Neuronal stem cell (in vitro differentiated cells): ENCODE data around the gene REG3G.
A peak's percentile ranks its signal among the peaks of the same experiment; 100 is the strongest.

ENCODE experiments used
- DNase-seq: peaks from one replicate; pipeline ENCODE4 v3.0.0-alpha.2; 2013; ENCODE audit warnings: low spot score
- H2AFZ ChIP-seq: one replicate; pipeline ENCODE4 v1.6.1; 2013; ENCODE audit warnings: mild to moderate bottlenecking, low read length, inconsistent platforms
- H2AK5ac ChIP-seq: 2 replicates; pipeline ENCODE4 v1.6.1; 2013; ENCODE audit warnings: low read depth, mild to moderate bottlenecking, inconsistent platforms, low read length, moderate library complexity, mixed read lengths
- H2BK120ac ChIP-seq: 2 replicates; pipeline ENCODE4 v1.6.1; 2013; ENCODE audit warnings: low read depth, mild to moderate bottlenecking, inconsistent platforms, low read length, moderate library complexity, mixed read lengths
- H2BK12ac ChIP-seq: one replicate; pipeline ENCODE4 v1.6.1; 2013; ENCODE audit warnings: low read length, inconsistent platforms
- H2BK15ac ChIP-seq: 2 replicates; pipeline ENCODE4 v1.6.1; 2013; ENCODE audit warnings: mild to moderate bottlenecking, low read length, inconsistent platforms, mixed read lengths
- H2BK5ac ChIP-seq: one replicate; pipeline ENCODE4 v1.6.1; 2013; ENCODE audit warnings: inconsistent platforms, mild to moderate bottlenecking, low read length, moderate library complexity
- H3K14ac ChIP-seq: one replicate; pipeline ENCODE4 v1.6.1; 2013; ENCODE audit warnings: low read length, inconsistent platforms
- H3K18ac ChIP-seq: 2 replicates; pipeline ENCODE4 v1.6.1; 2013; ENCODE audit warnings: low read length, inconsistent platforms
- H3K23ac ChIP-seq: 2 replicates; pipeline ENCODE4 v1.6.1; 2013; ENCODE audit warnings: low read depth, mild to moderate bottlenecking, mixed read lengths, low read length, inconsistent platforms; ENCODE audit not compliant: poor library complexity
- H3K27ac ChIP-seq: replicated peaks from 3 replicates; pipeline ENCODE4 v1.5.1; 2013; ENCODE audit warnings: low read length, inconsistent platforms
- H3K27me3 ChIP-seq, 3 experiments: 2 replicates each; pipeline ENCODE4 v1.6.1; 2013; ENCODE audit warnings: low read length in 3 of 3, mild to moderate bottlenecking in 2 of 3, inconsistent platforms in 1 of 3, low read depth in 1 of 3, mixed read lengths in 1 of 3, moderate library complexity in 1 of 3; ENCODE audit not compliant: control insufficient read depth in 3 of 3, insufficient read depth in 3 of 3
- H3K36me3 ChIP-seq, 2 donors: replicated peaks in 1 of 2; 2 replicates each; pipeline ENCODE4 v1.6.1; 2013; ENCODE audit warnings: low read length in 2 of 2; ENCODE audit not compliant: control insufficient read depth in 2 of 2, insufficient read depth in 2 of 2
- H3K4ac ChIP-seq: 2 replicates; pipeline ENCODE4 v1.6.1; 2013; ENCODE audit warnings: inconsistent platforms, mild to moderate bottlenecking, low read length, moderate library complexity
- H3K4me1 ChIP-seq, 2 donors: 1 replicate in 1 of 2; 2 replicates in 1 of 2; pipeline ENCODE4 v1.6.1; 2013; ENCODE audit warnings: low read length in 2 of 2, low read depth in 1 of 2; ENCODE audit not compliant: control insufficient read depth in 2 of 2, insufficient read depth in 1 of 2
- H3K4me2 ChIP-seq: one replicate; pipeline ENCODE4 v1.6.1; 2013; ENCODE audit warnings: mild to moderate bottlenecking, low read length, inconsistent platforms; ENCODE audit not compliant: insufficient read depth, poor library complexity, severe bottlenecking
- H3K4me3 ChIP-seq, 2 donors: 2 replicates each; pipeline ENCODE4 v1.5.1; 2013; ENCODE audit warnings: low read length in 2 of 2, mild to moderate bottlenecking in 2 of 2, inconsistent platforms in 1 of 2, moderate library complexity in 1 of 2
- H3K79me1 ChIP-seq: one replicate; pipeline ENCODE4 v1.6.1; 2013; ENCODE audit warnings: low read depth, mild to moderate bottlenecking, inconsistent platforms, low read length, moderate library complexity
- H3K9ac ChIP-seq: one replicate; pipeline ENCODE4 v1.6.1; 2013; ENCODE audit warnings: mild to moderate bottlenecking, low read depth, low read length, inconsistent platforms; ENCODE audit not compliant: poor library complexity
- H3K9me3 ChIP-seq, 2 donors: replicated peaks in 1 of 2; 2 replicates each; pipeline versions ENCODE3 to v1.6.1; 2013; ENCODE audit warnings: low read length in 2 of 2, mild to moderate bottlenecking in 2 of 2, inconsistent platforms in 1 of 2, low read depth in 1 of 2, mixed read lengths in 1 of 2, moderate library complexity in 1 of 2; ENCODE audit not compliant: control insufficient read depth in 2 of 2, insufficient read depth in 1 of 2
- H4K8ac ChIP-seq: one replicate; pipeline ENCODE4 v1.6.1; 2013; ENCODE audit warnings: low read depth, mild to moderate bottlenecking, inconsistent platforms, low read length, moderate library complexity
- H4K91ac ChIP-seq: one replicate; pipeline ENCODE4 v1.6.1; 2013; ENCODE audit warnings: low read length, low read depth, mild to moderate bottlenecking, inconsistent platforms; ENCODE audit not compliant: poor library complexity
- WGBS, 2 donors: extraction: QIAGEN DNeasy Blood & Tissue Kit; methylation state at CpG; one replicate each; pipeline ENCODE4 v1.1.7; 2013; ENCODE audit warnings: missing lambda C conversion rate in 2 of 2, mixed read lengths in 1 of 2; ENCODE audit not compliant: insufficient read length in 2 of 2, insufficient replicate concordance in 1 of 2; ENCODE audit errors: extremely low coverage in 2 of 2; 5-methylcytosine and 5-hydroxymethylcytosine counted together

The REG3G gene

GRCh38 chr2:78985558-78985957 lies 39.9 kb upstream of the REG3G start:
- Histone ChIP-seq H3K23ac (no peak overlapping the region), H3K4me3 (no peak overlapping the region), H2BK12ac (no peak overlapping the region), H3K79me1 (no peaks in the 10 kb centered on the region), H3K36me3 (no peaks in the 10 kb centered on the region), H3K18ac (no peak overlapping the region), H3K27ac (no peak overlapping the region), H3K9ac (no peak overlapping the region), H3K9me3 (no peaks in the 10 kb centered on the region), H3K14ac (no peak overlapping the region), H2AFZ (no peak overlapping the region), H4K91ac (no peak overlapping the region), H4K8ac (no peak overlapping the region), H2BK5ac (no peak overlapping the region), H2AK5ac (no peak overlapping the region), H3K4ac (no peak overlapping the region), H3K4me1 (no peaks in the 10 kb centered on the region), H3K4me2 (no peak overlapping the region), H2BK120ac (no peak overlapping the region), H3K27me3 (no peaks in the 10 kb centered on the region), H2BK15ac (no peak overlapping the region)
- WGBS, 2 donors, result no CpG with 5 or more reads among the region's 1 CpG
- DNase-seq, result no peak

- WGBS, 2 donors, result no CpG with 5 or more reads among the region's 2 CpGs
- peaks cover 6 to 19% (median 16%) of the 10 kb centered on the region in 3 experiments for H3K27me3 ChIP-seq
- no peak overlapping the region for H3K9ac ChIP-seq
- no peak overlapping the region for H2BK15ac ChIP-seq
- H3K4me3 ChIP-seq, result no peak overlapping the region
- H3K36me3 ChIP-seq, result no peaks in the 10 kb centered on the region
- no peak overlapping the region for H3K14ac ChIP-seq
- H2BK5ac ChIP-seq, result no peak overlapping the region
- no peak overlapping the region for H2BK120ac ChIP-seq
- no peak overlapping the region for H3K4me2 ChIP-seq
- no peak overlapping the region for H2BK12ac ChIP-seq
- no peak overlapping the region for H2AFZ ChIP-seq
- H4K8ac ChIP-seq, result no peak overlapping the region
- H4K91ac ChIP-seq, result no peak overlapping the region
- no peak overlapping the region for H3K23ac ChIP-seq
- peaks cover 0 to 6% of the 10 kb centered on the region in 2 donors for H3K4me1 ChIP-seq
- no peak overlapping the region for H3K27ac ChIP-seq
- H3K18ac ChIP-seq, result no peak overlapping the region
- no peak overlapping the region for H3K4ac ChIP-seq
- H3K79me1 ChIP-seq, result no peaks in the 10 kb centered on the region
- H3K9me3 ChIP-seq, result no peaks in the 10 kb centered on the region
- H2AK5ac ChIP-seq, result no peak overlapping the region
- DNase-seq, result no peak
These were observed 36.5 kb upstream of the REG3G start for GRCh38 chr2:78989051-78989450.

GRCh38 chr2:78992451-78992806 lies 33.1 kb upstream of the REG3G start:
- Histone ChIP-seq H2BK12ac (no peak overlapping the region), H3K9me3 (no peaks in the 10 kb centered on the region), H3K4me1 (peaks cover 0 to 6% of the 10 kb centered on the region in 2 donors), H3K4ac (no peak overlapping the region), H4K8ac (no peak overlapping the region), H3K36me3 (no peaks in the 10 kb centered on the region), H2BK15ac (no peak overlapping the region), H3K79me1 (no peaks in the 10 kb centered on the region), H3K27me3 (peaks cover 6 to 30% (median 26%) of the 10 kb centered on the region in 3 experiments), H2BK5ac (no peak overlapping the region), H3K23ac (peak overlapping the region; percentile 11), H4K91ac (no peak overlapping the region), H3K14ac (no peak overlapping the region), H3K27ac (no peak overlapping the region), H2AFZ (peak overlapping the region; percentile 53), H3K4me2 (peak overlapping the region; percentile 89), H2AK5ac (no peak overlapping the region), H3K9ac (no peak overlapping the region), H3K4me3 (peak overlapping the region in 1 of 2 donors; percentile 79), H2BK120ac (no peak overlapping the region), H3K18ac (no peak overlapping the region)
- no CpG with 5 or more reads among the region's 11 CpGs for WGBS, 2 donors
- DNase-seq, result peak; percentile 27

GRCh38 chr2:78992807-78993517 lies 32.5 kb upstream of the REG3G start:
- Histone ChIP-seq H2AFZ (peak overlapping the region; percentile 53), H3K4ac (no peak overlapping the region), H3K79me1 (no peaks in the 10 kb centered on the region), H3K18ac (peak overlapping the region; percentile 88), H4K91ac (no peak overlapping the region), H3K9ac (peak overlapping the region; percentile 65), H3K27me3 (peaks cover 6 to 30% (median 26%) of the 10 kb centered on the region in 3 experiments), H3K4me2 (peak overlapping the region; percentile 89), H4K8ac (no peak overlapping the region), H3K36me3 (no peaks in the 10 kb centered on the region), H3K9me3 (no peaks in the 10 kb centered on the region), H2BK120ac (no peak overlapping the region), H3K4me1 (peaks cover 0 to 6% of the 10 kb centered on the region in 2 donors), H3K4me3 (peak overlapping the region in 1 of 2 donors; percentile 79), H3K14ac (no peak overlapping the region), H2AK5ac (peak overlapping the region; percentile 10), H3K27ac (no peak overlapping the region), H2BK5ac (no peak overlapping the region), H2BK12ac (no peak overlapping the region), H2BK15ac (no peak overlapping the region), H3K23ac (peak overlapping the region; percentile 86)
- DNase-seq, result no peak
- whole genome bisulfite sequencing, 2 donors, result no CpG with 5 or more reads among the region's 45 CpGs
